Astrocyte (in vitro differentiated cells and primary cell): ENCODE measurements around the gene TENM4.

Source experiments
- CTCF ChIP-seq: IDR thresholded peaks from 2 replicates; pipeline ENCODE4 v1.5.1; 2011; ENCODE audit warnings: low read depth, mild to moderate bottlenecking, inconsistent platforms, low read length, moderate library complexity; ENCODE audit not compliant: insufficient read depth
- EZH2 ChIP-seq: IDR thresholded peaks from 2 replicates; pipeline ENCODE4 v1.6.1; 2012; ENCODE audit warnings: mild to moderate bottlenecking, low read length, inconsistent platforms; ENCODE audit not compliant: insufficient read depth

DNA sequence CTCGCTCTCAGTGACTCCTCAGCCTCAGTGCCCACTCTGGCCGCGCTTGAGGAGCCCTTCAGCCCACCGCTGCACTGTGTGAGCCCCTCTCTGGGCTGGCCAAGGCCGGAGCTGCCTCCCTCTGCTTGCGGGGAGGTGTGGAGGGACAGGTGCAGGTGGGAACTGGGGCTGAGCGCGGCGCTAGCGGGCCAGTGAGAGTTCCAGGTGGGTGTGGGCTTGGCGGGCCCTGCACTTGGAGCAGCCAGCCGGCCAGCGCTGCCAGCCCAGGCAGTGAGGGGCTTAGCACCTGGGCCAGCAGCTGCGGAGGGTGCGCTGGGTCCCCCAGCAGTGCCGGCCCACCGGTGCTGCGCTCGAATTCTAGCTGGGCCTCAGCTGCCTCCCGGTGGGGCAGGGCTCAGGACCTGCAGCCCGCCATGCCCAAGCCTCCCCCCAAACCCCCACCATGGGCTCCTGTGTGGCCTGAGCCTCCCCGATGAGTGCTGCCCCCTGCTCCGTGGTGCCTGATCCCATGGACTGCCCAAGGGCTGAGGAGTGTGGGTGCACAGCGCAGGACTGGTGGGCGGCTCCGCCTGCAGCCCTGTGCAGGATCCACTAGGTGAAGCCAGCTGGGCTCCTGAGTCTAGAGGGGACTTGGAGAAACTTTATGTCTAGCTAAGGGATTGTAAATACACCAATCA, 802.0 kb downstream of the TENM4 start:
- TF ChIP-seq CTCF (no peak), EZH2 (no peak)
